HepG2 (cell line): Measurements from ENCODE around the gene RPRD1A. TPM values are rescaled to one million over a fixed set of nuclear protein-coding genes. Genes with fewer than 3 reads are reported as not detected.
A peak's percentile ranks its signal among the peaks of the same experiment; 100 is the strongest.

Experiments used
- ARNT2 ChIP-seq: sonication (generic); formaldehyde crosslinking; IDR thresholded peaks from 2 replicates; pipeline ENCODE4 v1.8.0; 2022; ENCODE audit warnings: mild to moderate bottlenecking, low read depth, missing genetic modification reagents, moderate library complexity
- FOSL2 ChIP-seq: sonication (generic); formaldehyde crosslinking; IDR thresholded peaks from 2 replicates; pipeline ENCODE4 v1.4.0; 2020; ENCODE audit warnings: missing genetic modification reagents
- KDM5B ChIP-seq: sonication (generic); formaldehyde crosslinking; IDR thresholded peaks from 2 replicates; pipeline ENCODE4 v1.4.0; 2020; ENCODE audit warnings: missing genetic modification reagents, mild to moderate bottlenecking, borderline replicate concordance
- MAF1 ChIP-seq: sonication (generic); formaldehyde crosslinking; IDR thresholded peaks from 2 replicates; pipeline ENCODE4 v1.5.0; 2020; ENCODE audit warnings: missing genetic modification reagents, borderline replicate concordance
- MEIS1 ChIP-seq: sonication (generic); formaldehyde crosslinking; IDR thresholded peaks from 2 replicates; pipeline ENCODE4 v1.9.0; 2021; ENCODE audit warnings: mild to moderate bottlenecking, missing genetic modification reagents, moderate library complexity, borderline replicate concordance
- MTA1 ChIP-seq: sonication (generic); formaldehyde crosslinking; IDR thresholded peaks from 2 replicates; pipeline ENCODE4 v1.4.0; 2020; ENCODE audit warnings: missing genetic modification reagents, mild to moderate bottlenecking, borderline replicate concordance
- SP140L ChIP-seq: sonication (generic); formaldehyde crosslinking; IDR thresholded peaks from 2 replicates; pipeline ENCODE4 v1.4.0; 2020; ENCODE audit warnings: missing genetic modification reagents, borderline replicate concordance
- SP4 ChIP-seq: sonication (generic); formaldehyde crosslinking; IDR thresholded peaks from 2 replicates; pipeline ENCODE4 v1.8.1; 2023; ENCODE audit warnings: mild to moderate bottlenecking, missing genetic modification reagents
- TAF1 ChIP-seq: sonication (generic); formaldehyde crosslinking; IDR thresholded peaks from 2 replicates; pipeline ENCODE4 v1.4.0; 2020; ENCODE audit warnings: missing genetic modification reagents
- TCF7L2 ChIP-seq: IDR thresholded peaks from 2 replicates; pipeline ENCODE4 v1.6.1; 2011; ENCODE audit warnings: mild to moderate bottlenecking, low read depth, low read length, moderate library complexity
- ZBTB20 ChIP-seq: sonication (generic); formaldehyde crosslinking; IDR thresholded peaks from 2 replicates; pipeline ENCODE4 v1.8.1; 2023; ENCODE audit warnings: missing genetic modification reagents, low read depth, mild to moderate bottlenecking, borderline replicate concordance
- ZHX1 ChIP-seq: sonication (generic); formaldehyde crosslinking; IDR thresholded peaks from 2 replicates; pipeline ENCODE4 v1.8.1; 2022; ENCODE audit warnings: low read depth, mild to moderate bottlenecking, missing genetic modification reagents
- ZIK1 ChIP-seq: sonication (generic); formaldehyde crosslinking; IDR thresholded peaks from 2 replicates; pipeline ENCODE4 v1.5.0; 2020; ENCODE audit warnings: mild to moderate bottlenecking, low read depth, missing genetic modification reagents, borderline replicate concordance
- ZKSCAN1 ChIP-seq: fragments of 150-350 bp; IDR thresholded peaks from 2 replicates; pipeline ENCODE4 v1.6.1; 2014; ENCODE audit warnings: low read length
- ZNF275 ChIP-seq: sonication (generic); formaldehyde crosslinking; IDR thresholded peaks from 2 replicates; pipeline ENCODE4 v1.8.0; 2022; ENCODE audit warnings: missing genetic modification reagents, mild to moderate bottlenecking, inconsistent platforms, borderline replicate concordance
- ZNF451 ChIP-seq: sonication (generic); formaldehyde crosslinking; IDR thresholded peaks from 2 replicates; pipeline ENCODE4 v1.5.0; 2020; ENCODE audit warnings: mild to moderate bottlenecking, missing genetic modification reagents
- ZNF501 ChIP-seq: sonication (generic); formaldehyde crosslinking; IDR thresholded peaks from 2 replicates; pipeline ENCODE4 v1.5.1; 2020; ENCODE audit warnings: mild to moderate bottlenecking, moderate library complexity, missing genetic modification reagents
- ZNF629 ChIP-seq: sonication (generic); formaldehyde crosslinking; conservative IDR thresholded peaks from 2 replicates; pipeline ENCODE4 v1.5.0; 2020; ENCODE audit warnings: missing genetic modification reagents
- ZNF7 ChIP-seq: IDR thresholded peaks from 2 replicates; pipeline ENCODE4 v1.6.1; 2016; ENCODE audit warnings: missing biosample characterization, missing genetic modification reagents
- ZNF703 ChIP-seq: sonication (generic); formaldehyde crosslinking; IDR thresholded peaks from 2 replicates; pipeline ENCODE4 v1.5.1; 2020; ENCODE audit warnings: missing genetic modification reagents, mild to moderate bottlenecking, moderate library complexity, borderline replicate concordance
- ZNF709 ChIP-seq: sonication (generic); formaldehyde crosslinking; IDR thresholded peaks from 2 replicates; pipeline ENCODE4 v1.5.0; 2020; ENCODE audit warnings: mild to moderate bottlenecking, missing genetic modification reagents
- ZNF792 ChIP-seq: IDR thresholded peaks from 2 replicates; pipeline ENCODE4 v1.6.1; 2016
- polyA plus RNA-seq, 8 experiments: library from polyadenylated mRNA; depleted of rRNA in 3 of 8; stranded (reverse) in 7 of 8; unstranded in 1 of 8; fragments of >200 nt; fragmentation: Illumina TruSeq in 4 of 8; extraction: Trizol in 4 of 8; gene quantifications; 2 replicates each; pipeline versions ENCODE4 v1.2.1 to v1.2.3, GENCODE V29; 2011 to 2016; ENCODE audit warnings: low read depth in 4 of 8, missing spikeins in 1 of 8, mixed read lengths in 1 of 8; ENCODE audit not compliant: insufficient read depth in 1 of 8
- total RNA-seq, 5 experiments: library from RNA; depleted of rRNA; stranded (reverse); fragments of >200 nt; fragmentation: Illumina TruSeq; extraction: Trizol; gene quantifications; 2 replicates each; pipeline ENCODE4 v1.2.3, GENCODE V29; 2016; ENCODE audit warnings: low read depth in 1 of 5
- TF ChIP-seq, protein P1 (sequence below): sonication (generic); formaldehyde crosslinking; IDR thresholded peaks from 2 replicates; pipeline ENCODE4 v1.4.0; 2020; ENCODE audit warnings: missing genetic modification reagents

RPRD1A gene
- total and polyA plus RNA-seq, 2 of the 13 experiments (the other 11 are each of a cell fraction or from before 2014, with no cell fraction given), result 42.5 to 78.2 TPM

DNA sequence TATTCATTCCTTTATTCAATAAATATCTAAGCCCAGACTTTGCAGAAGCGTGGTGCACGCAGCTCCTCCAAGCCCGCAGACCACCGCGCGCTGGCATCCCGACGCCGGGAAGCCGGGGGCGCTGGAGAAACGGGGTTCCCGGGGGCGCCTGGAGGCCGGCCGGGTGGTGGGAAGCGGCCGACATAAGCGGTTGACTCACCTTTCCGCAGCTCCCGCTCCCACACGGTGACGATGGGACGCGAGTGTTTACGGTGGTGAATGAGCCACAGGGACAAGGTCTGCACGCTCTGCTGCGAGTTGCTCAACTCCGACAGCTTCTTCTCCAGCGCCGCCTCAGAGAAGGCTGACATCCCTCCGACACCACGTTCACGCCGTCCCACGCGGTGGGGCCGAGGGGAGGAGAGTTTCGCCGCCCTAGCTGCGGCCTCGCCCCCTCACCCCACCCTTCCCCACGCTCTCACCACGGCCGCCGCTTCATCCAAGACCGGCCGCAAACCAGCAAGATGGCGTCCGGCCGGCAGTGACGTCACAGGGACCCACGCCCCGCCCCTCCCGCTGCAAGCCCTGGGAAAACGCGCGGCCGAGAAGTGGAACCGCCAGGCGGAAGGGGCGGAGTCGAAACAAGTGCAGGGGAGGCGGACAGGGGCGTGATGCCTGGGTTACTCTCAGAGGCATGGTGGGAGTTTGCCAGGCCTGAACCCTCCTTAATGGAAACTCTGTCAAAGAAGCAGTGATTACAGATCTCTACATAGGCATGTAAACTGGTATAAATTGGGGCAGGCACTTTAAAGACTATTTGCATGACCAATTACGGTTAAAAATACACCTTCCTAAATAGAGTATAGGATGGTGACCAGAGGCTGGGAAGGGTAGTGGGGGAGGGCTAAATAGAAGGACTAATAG is at the start of gene RPRD1A (continued):
- TF ChIP-seq, protein P1, sequence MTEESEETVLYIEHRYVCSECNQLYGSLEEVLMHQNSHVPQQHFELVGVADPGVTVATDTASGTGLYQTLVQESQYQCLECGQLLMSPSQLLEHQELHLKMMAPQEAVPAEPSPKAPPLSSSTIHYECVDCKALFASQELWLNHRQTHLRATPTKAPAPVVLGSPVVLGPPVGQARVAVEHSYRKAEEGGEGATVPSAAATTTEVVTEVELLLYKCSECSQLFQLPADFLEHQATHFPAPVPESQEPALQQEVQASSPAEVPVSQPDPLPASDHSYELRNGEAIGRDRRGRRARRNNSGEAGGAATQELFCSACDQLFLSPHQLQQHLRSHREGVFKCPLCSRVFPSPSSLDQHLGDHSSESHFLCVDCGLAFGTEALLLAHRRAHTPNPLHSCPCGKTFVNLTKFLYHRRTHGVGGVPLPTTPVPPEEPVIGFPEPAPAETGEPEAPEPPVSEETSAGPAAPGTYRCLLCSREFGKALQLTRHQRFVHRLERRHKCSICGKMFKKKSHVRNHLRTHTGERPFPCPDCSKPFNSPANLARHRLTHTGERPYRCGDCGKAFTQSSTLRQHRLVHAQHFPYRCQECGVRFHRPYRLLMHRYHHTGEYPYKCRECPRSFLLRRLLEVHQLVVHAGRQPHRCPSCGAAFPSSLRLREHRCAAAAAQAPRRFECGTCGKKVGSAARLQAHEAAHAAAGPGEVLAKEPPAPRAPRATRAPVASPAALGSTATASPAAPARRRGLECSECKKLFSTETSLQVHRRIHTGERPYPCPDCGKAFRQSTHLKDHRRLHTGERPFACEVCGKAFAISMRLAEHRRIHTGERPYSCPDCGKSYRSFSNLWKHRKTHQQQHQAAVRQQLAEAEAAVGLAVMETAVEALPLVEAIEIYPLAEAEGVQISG (CRISPR knock-in tag), result peak; percentile 76
- TF ChIP-seq ZNF275, result peak; percentile 56; the same call in 1 of the 2 replicates
- TF ChIP-seq ARNT2 (CRISPR knock-in tag), result peak; percentile 70
- TF ChIP-seq ZIK1 (CRISPR knock-in tag), result 0 out of 2 replicates have a peak, but pooled peaks have one; percentile 55
- 0 out of 2 replicates have a peak, but pooled peaks have one; percentile 67 for TF ChIP-seq MAF1 (CRISPR knock-in tag)
- peak; percentile 66; the same call in 1 of the 2 replicates for TF ChIP-seq KDM5B (CRISPR knock-in tag)
- no peak for TF ChIP-seq TCF7L2
- no peak for TF ChIP-seq ZNF703 (CRISPR knock-in tag)
- no peak for TF ChIP-seq ZKSCAN1
- TF ChIP-seq MEIS1 (CRISPR knock-in tag), result peak; percentile 29; the same call in 1 of the 2 replicates
- peak; percentile 83; the same call in 1 of the 2 replicates for TF ChIP-seq ZNF709 (CRISPR knock-in tag)
- no peak for TF ChIP-seq ZBTB20 (CRISPR knock-in tag)
- peak; percentile 91 for TF ChIP-seq SP4 (CRISPR knock-in tag)
- peak; percentile 78; the same call in 1 of the 2 replicates for TF ChIP-seq MTA1 (CRISPR knock-in tag)
- no peak for TF ChIP-seq ZNF629 (CRISPR knock-in tag)
- peak; percentile 62; the same call in 1 of the 2 replicates for TF ChIP-seq ZNF501 (CRISPR knock-in tag)
- TF ChIP-seq ZNF792, result no peak
- TF ChIP-seq ZNF451, result no peak
- peak; percentile 96 for TF ChIP-seq ZHX1 (CRISPR knock-in tag)
- TF ChIP-seq ZNF7 (CRISPR knock-in tag), result no peak
- TF ChIP-seq FOSL2 (CRISPR knock-in tag), result peak; percentile 50
- no peak for TF ChIP-seq SP140L (CRISPR knock-in tag)
- peak; percentile 86 for TF ChIP-seq TAF1 (CRISPR knock-in tag)
